Liver (tissue), 3 donors: ENCODE results near the gene DOK6.

ENCODE experiments used
- ATF3 ChIP-seq: IDR thresholded peaks from 2 replicates; pipeline ENCODE4 v1.6.1; 2016; ENCODE audit warnings: antibody characterized with exemption
- CTCF ChIP-seq: fragments of 150-350 bp; IDR thresholded peaks from 2 replicates; pipeline ENCODE4 v1.5.1; 2017; ENCODE audit warnings: improper control_type of control experiment, low read depth, low read length; ENCODE audit not compliant: missing input control
- FOXA1 ChIP-seq: IDR thresholded peaks from 2 replicates; pipeline ENCODE4 v1.6.1; 2016; ENCODE audit warnings: antibody characterized with exemption
- GABPA ChIP-seq, 2 donors: IDR thresholded peaks in 1 of 2; conservative IDR thresholded peaks in 1 of 2; 2 replicates each; pipeline ENCODE4 v1.6.1; 2016; ENCODE audit warnings: antibody characterized with exemption in 2 of 2, mild to moderate bottlenecking in 1 of 2, moderate library complexity in 1 of 2
- HNF4A ChIP-seq, 2 donors: conservative IDR thresholded peaks; 2 replicates each; pipeline ENCODE4 v1.6.1; 2016; ENCODE audit warnings: antibody characterized with exemption in 2 of 2, mild to moderate bottlenecking in 2 of 2
- JUND ChIP-seq, 2 donors: IDR thresholded peaks; 2 replicates each; pipeline ENCODE4 v1.6.1; 2016; ENCODE audit warnings: antibody characterized with exemption in 2 of 2
- MAX ChIP-seq: IDR thresholded peaks from 2 replicates; pipeline ENCODE4 v1.6.1; 2016; ENCODE audit warnings: antibody characterized with exemption
- RAD21 ChIP-seq, 2 donors: IDR thresholded peaks; 2 replicates each; pipeline ENCODE4 v1.6.1; 2016; ENCODE audit warnings: antibody characterized with exemption in 2 of 2, mild to moderate bottlenecking in 2 of 2
- REST ChIP-seq: IDR thresholded peaks from 2 replicates; pipeline ENCODE4 v1.6.1; 2016; ENCODE audit warnings: antibody characterized with exemption, mild to moderate bottlenecking
- RXRA ChIP-seq, 2 donors: IDR thresholded peaks; 2 replicates each; pipeline ENCODE4 v1.6.1; 2017 to 2018; ENCODE audit warnings: antibody characterized with exemption in 2 of 2, mild to moderate bottlenecking in 1 of 2
- SP1 ChIP-seq: IDR thresholded peaks from 2 replicates; pipeline ENCODE4 v1.6.1; 2018; ENCODE audit warnings: antibody characterized with exemption, mild to moderate bottlenecking
- TAF1 ChIP-seq: conservative IDR thresholded peaks from 2 replicates; pipeline ENCODE4 v1.6.1; 2016; ENCODE audit warnings: antibody characterized with exemption, mild to moderate bottlenecking
- YY1 ChIP-seq: IDR thresholded peaks from 2 replicates; pipeline ENCODE4 v1.6.1; 2016; ENCODE audit warnings: antibody characterized with exemption, mild to moderate bottlenecking
- ZBTB33 ChIP-seq: IDR thresholded peaks from 2 replicates; pipeline ENCODE4 v1.6.1; 2016; ENCODE audit warnings: antibody characterized with exemption
- donor health status: healthy.
- donor health status: healthy.

DNA sequence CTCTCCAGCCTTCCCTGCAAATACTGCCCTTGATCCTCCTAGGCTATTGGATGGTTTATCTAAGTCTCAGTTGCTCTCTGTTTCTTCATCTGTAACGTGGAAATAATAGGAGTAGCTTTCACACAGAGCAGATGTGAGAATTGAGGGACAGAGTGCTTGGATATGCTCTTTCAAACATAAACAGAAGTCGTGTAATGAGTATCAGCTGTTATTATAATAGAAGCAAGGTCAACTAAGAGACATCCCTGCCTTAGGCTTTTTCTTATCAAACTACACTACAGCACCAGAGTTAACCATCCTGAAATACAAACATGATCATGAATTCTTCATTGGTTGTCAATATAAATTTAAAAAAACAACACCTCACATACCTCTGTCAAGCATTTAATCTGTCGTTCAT is 138.2 kb downstream of the DOK6 start:
- TF ChIP-seq GABPA (IDR thresholded peaks at IDR 0.05 in 1 of 2, conservative IDR thresholded peaks at IDR 0.05 in 1 of 2): no peak
- no peak for TF ChIP-seq CTCF
- TF ChIP-seq YY1: no peak
- no peak for TF ChIP-seq SP1
- TF ChIP-seq RXRA (IDR thresholded peaks at IDR 0.05): no peak
- TF ChIP-seq HNF4A (conservative IDR thresholded peaks at IDR 0.05): no peak
- no peak for TF ChIP-seq REST
- no peak for TF ChIP-seq ZBTB33
- no peak for TF ChIP-seq JUND (IDR thresholded peaks at IDR 0.05)
- TF ChIP-seq TAF1: no peak
- no peak for TF ChIP-seq ATF3
- TF ChIP-seq RAD21 (IDR thresholded peaks at IDR 0.05): no peak
- no peak for TF ChIP-seq FOXA1
- TF ChIP-seq MAX: no peak
